ENCODE data around the gene GMPPA.

Gene GMPPA

GRCh38 chr2:219506802-219507526, 8.3 kb downstream of the GMPPA start:
- DNase-seq, result no peak

DNA sequence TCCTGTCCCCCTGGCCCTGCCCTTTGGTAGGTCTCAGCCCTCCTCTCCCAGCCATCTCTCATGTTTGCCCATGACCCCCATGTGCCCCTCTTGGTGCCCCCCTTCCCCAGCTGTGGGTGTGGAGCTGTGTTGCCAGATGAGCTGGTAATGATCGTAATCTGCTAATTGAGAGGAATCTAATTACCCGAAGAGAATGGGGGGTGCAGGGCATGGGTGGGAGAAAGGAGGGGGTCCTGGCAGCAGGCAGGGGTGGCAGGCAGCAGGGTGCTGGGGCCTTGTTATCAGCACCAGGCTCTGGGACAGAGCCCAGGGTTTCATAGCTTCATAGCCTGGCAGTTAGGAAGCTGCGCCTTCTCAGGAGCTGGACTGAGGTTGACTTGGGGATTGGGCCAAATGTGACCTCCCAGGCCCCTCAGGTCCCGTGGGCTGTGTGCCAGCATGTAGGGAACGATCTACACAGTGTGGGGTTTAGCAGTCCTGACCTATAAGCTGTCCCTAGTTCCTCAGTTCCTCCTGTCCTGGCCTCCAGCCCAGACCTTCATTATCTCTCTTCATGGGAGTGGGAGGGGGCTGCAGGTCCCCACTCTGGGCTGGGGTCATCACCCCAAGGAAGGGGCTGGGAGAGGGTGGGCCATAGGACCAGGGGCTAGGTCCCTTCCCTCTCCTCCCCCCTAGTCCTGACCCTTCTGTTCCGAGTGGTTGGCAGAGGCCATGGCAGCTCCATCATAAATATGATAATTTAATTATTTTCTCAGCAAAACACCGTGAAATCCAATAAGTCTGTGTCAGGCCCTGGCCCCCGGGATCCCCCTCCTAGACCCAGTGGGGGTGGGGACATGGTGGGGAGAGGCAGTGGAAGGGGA, 9.1 kb downstream of the GMPPA start:
- DNase-seq, result no peak

DNA sequence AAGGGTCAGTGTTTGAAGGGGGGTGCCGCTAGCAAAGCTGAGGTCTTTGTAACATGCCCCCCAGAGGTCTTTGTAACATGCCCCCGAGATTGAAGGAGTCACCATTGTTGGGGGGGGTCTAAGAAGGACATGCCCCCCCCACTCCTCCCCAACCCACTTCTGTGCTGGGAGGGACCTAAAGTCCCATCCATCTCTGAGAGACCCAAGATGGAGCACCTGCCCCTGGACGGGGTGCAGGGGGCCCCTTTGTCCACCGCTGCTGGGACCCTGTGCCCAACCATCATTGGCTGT, 9.7 kb downstream of the GMPPA start:
- no peak for DNase-seq

- no peak for DNase-seq
Observed at GRCh38 chr2:219508971-219509779, 10.5 kb downstream of the GMPPA start.

GRCh38 chr2:219509780-219510511, 11.3 kb downstream of the GMPPA start:
- peak; percentile 47 for DNase-seq

DNA sequence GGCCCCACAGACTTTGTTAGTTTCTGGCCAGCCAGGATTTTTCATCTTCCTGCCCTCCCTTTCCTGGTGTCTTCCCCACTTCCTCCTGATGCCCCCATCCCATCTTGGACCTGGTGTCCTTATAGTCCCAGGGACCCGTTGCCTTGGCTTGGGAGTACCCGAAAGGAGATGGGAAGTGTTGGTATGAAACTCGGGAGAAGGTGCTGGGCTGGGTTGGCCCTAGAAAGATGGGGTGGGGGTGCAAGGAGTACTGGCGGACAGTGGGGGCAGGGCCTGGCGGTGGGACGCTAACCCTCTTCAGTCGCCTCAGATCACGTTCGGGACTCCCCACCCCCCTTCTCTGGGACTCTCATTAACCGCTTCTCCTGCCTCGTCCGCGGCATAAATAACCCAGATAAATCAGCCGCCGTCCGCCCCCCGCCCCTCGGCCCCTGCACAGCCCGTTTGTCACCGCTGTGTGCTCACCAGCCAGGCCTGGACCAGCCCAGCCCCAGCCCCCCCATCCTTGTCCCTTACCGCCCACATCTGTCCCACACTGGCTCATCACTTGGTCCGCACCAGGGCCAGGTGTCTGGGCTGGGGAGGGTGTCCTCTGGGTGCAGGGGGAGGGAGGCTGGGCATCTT, 11.9 kb downstream of the GMPPA start:
- DNase-seq, result no peak

GRCh38 chr2:219511547-219512325, 13.0 kb downstream of the GMPPA start:
- no peak for DNase-seq

- DNase-seq, result no peak
Observed at GRCh38 chr2:219512524-219513216, 14.0 kb downstream of the GMPPA start.

DNA sequence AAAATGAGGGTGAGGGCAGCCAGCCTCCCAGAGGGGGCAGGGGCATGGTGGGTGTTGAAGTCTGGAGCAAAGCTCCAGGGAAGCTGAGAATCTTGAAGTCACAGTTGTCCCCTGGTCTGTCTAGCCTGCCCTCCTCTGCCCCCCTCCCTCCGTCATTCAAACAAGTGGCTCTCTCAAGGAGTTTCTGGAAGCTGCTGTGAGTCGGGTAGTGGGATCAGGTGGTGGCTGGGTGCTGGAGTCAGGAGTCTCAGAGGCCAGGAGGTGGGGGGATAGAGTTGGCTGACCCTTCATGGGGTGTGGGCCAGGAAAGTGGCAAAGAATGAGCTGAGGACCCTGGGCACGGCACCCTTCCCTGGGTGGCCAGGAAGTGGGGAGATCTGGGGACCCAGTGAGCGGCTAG, 15.1 kb downstream of the GMPPA start:
- no peak for DNase-seq

DNA sequence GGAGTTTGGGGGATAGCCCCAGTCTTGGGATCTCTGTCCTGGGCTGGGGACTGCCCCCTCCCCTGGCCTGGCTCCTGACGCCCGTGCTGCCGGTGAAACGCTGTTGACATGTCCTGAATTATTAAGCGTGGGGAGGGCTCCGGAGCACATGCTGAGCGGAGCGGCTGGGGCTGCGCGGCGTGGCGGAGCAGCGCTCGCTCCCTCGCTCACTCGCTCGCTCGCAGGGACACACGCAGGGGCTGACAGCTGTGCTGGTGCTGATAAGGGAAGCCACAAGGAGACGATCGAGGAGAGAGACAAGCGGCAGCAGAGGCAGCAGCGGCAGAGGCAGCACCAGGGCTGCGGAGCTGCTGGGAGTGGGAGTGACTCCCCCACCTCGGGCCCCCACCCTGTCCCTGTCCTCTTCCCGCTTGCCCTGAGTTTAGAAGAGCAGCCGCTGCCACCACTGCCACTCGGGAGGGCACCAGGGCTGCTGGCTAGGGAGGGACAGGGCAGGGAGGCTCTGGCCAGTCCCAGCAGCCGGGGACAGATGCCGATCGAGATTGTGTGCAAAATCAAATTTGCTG, 15.6 kb downstream of the GMPPA start, which contains the start of gene ASIC4:
TSS of gene ASIC4 (plus strand) at position 287 of the 566 bp plus-strand sequence. CDS start at position 530, 243 bp downstream.
- no peak for DNase-seq

- DNase-seq, result no peak
Observed at GRCh38 chr2:219514836-219515235, 16.1 kb downstream of the GMPPA start.

GRCh38 chr2:219515874-219516629, 17.4 kb downstream of the GMPPA start:
- DNase-seq, result no peak

- DNase-seq, result no peak
Observed at GRCh38 chr2:219516888-219517287, 18.2 kb downstream of the GMPPA start.

DNA sequence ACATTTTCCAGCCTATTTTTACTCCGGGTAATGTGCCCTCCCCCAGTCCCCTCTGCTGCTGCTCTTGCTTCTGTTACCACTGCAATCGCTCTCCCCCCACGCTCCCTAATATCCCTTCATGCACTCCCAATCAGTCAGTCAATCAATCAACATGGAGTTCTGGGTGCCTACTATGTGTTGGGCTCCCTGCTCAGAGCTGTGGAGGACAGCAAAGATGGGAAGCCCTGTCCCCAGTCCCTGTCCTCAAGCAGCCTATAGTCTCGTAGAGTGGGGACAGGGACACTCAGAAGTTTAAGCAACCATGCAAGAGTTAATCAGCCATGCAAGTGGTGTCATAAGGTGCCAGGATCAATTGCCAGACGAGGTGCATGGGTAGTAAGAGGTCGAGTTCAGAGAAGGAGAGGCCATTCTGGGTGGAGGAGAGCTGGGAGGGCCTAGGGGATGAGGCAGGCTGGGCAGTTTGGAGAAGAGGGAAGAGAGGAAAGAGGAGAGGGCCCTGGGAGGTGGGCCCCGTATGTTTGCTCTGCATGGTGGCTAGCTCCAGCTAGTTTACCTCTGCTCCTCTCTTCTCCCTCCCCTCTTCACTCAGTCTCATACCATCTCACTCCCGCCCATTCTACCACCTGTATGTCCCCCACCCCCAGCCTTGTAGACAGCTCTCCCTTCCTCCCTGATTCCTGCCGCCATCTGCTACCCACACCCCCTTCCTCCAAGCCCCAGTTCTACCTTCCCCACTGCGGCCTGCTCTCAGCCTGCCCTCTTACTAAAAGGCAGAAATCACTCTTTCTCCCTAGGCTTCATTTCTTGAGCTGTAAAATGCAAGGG, 19.5 kb downstream of the GMPPA start:
- DNase-seq, result no peak

GRCh38 chr2:219519526-219519916, 20.8 kb downstream of the GMPPA start:
- no peak for DNase-seq

GRCh38 chr2:219520079-219520478, 21.4 kb downstream of the GMPPA start:
- DNase-seq, result no peak

DNA sequence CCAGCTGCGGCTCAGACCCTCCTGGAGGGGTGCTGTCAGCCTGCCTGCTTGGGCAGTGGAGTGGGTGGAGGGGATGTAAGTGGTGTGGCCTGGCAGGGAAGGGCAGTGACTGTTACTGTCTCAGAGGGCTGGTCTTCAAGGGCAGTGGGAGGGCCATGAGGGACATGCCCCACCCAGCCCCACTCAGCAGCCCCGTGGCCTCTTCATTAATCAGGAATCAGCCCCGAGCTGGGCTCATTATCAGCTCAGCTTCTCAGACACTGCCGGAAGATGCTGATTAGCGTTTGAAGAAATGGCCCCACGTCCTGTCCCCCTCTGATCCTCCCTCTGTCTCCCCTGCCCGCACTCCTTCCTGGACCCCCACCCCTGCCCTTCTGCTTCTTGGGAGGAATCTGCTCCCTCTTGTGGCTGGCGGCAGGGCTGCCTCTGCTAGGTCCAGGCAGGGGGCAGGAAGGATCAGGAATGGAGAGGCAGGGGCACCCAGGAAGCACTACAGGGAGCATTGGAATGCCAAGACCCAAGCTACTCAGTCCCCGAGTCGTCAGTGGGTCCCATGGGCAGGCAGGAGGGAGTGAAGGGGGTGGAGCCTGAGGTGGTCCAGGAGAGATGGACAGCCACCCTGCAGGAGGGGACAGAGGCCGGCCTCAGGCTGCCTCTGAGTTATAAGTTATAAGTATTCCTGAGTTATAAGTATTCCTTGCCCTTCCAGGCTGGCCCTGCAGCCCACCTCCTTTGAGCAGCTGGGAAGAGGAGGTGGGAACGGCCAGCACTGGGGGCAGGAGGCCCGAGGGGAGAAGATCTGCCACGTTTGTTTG, 22.6 kb downstream of the GMPPA start:
- DNase-seq, result peak; percentile 60
